Mucosa of stomach (tissue), 1 donor: ENCODE measurements around the gene ABCC4.
A peak's percentile ranks its signal among the peaks of the same experiment; 100 is the strongest.

Source experiments
- H3K27me3 ChIP-seq: one replicate; pipeline ENCODE4 v1.7.0; 2013; ENCODE audit warnings: mild to moderate bottlenecking, low read length; ENCODE audit not compliant: control insufficient read depth, insufficient read depth
- H3K36me3 ChIP-seq: one replicate; pipeline ENCODE4 v1.7.0; 2013; ENCODE audit warnings: low read length; ENCODE audit not compliant: control insufficient read depth, insufficient read depth
- H3K4me1 ChIP-seq: one replicate; pipeline ENCODE4 v1.7.0; 2013; ENCODE audit warnings: mild to moderate bottlenecking, low read length; ENCODE audit not compliant: control insufficient read depth, insufficient read depth
- H3K4me3 ChIP-seq: one replicate; pipeline ENCODE4 v1.7.0; 2013; ENCODE audit warnings: low read length
- H3K9ac ChIP-seq: one replicate; pipeline ENCODE4 v1.7.0; 2013; ENCODE audit warnings: mild to moderate bottlenecking, low read length, moderate library complexity
- H3K9me3 ChIP-seq: one replicate; pipeline ENCODE4 v1.7.0; 2013; ENCODE audit warnings: mild to moderate bottlenecking, low read length, moderate library complexity; ENCODE audit not compliant: control insufficient read depth
- donor health status: Pancreatic carcinoma.

Gene ABCC4

DNA sequence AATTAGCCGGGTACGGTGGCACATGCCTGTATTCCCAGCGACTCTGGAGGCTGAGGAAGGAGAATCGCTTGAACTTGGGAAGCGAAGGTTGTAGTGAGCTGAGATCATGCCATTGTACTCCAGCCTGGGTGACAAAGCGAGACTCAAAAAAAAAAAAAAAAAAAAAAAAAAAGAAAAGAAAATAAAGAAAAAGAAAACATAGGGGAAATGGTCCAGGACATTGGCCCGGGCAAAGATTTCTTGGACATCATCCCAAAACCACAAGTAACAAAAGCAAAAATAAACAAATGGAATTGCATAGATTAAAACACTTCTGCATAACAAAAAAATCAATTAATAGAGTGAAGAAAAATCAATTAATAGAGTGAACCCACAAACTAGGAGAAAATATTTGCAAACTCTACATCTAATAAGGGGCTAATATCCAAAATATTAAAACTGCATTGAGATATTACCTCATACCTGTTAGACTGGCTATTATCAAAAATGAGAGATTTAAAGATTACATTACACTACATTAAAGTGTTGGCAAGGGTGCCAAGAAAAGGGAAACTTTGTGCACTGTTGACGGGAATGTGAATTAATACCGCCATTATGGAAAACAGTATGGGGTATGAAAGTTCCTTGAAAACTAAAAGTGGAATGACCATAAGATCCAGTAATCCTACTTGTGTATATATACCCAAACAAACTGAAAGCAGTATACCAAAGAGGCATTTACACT is 18.5 kb upstream of the ABCC4 start:
- no peaks in the 10 kb centered on the region for H3K36me3 ChIP-seq

DNA sequence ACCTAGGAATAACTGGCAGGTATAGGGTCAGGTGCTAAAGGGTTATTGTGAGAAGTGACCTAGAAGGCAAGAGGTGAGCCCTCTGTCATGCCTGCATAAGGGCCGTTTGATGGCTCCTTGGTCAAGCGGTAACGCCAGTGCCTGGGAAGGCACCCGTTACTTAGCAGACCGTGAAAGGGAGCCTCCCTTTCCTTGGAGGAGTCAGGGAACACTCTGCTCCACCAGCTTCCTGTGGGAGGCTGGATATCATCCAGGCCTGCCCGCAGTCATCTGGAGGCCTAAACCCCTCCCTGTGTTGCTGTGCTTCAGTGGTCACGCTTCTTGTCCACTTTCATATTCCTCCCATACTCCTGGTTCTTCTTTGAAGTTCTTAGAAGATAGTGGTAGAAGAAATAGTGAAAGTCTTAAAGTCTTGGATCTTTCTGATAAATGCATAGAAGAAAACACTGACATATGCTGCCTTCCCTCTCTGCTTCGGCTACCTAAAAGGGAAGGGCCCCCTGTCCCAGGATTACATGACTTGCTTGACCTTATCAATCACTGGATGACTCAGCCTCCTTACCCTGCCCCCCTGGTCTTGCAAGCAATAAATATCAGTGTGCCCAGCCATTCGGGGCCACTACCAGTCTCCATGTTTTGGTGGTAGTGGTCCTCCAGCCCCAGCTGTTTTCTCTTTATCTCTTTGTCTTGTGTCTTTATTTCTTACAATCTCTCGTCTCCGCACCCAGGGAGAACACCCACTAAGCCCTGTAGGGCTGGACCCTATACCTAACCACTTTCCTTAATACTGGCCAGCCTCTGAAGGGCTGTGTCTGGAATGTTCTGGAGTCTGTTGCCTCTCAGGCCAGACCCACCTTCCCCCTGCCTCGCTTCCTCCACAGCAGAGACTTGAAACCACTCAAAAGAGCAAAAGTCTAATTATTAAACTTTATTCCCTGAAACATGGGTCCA is 16.1 kb upstream of the ABCC4 start:
- no peaks in the 10 kb centered on the region for H3K9me3 ChIP-seq
- no peaks in the 10 kb centered on the region for H3K27me3 ChIP-seq
- no peaks in the 10 kb centered on the region for H3K36me3 ChIP-seq
- no peak overlapping the region for H3K9ac ChIP-seq
- no peak overlapping the region for H3K4me3 ChIP-seq
- no peaks in the 10 kb centered on the region for H3K4me1 ChIP-seq

More for the DNA sequence above, 18.5 kb upstream of the ABCC4 start:
- Histone ChIP-seq H3K9ac (no peak overlapping the region), H3K9me3 (no peaks in the 10 kb centered on the region), H3K4me1 (no peaks in the 10 kb centered on the region), H3K4me3 (no peak overlapping the region), H3K27me3 (no peaks in the 10 kb centered on the region)

- Histone ChIP-seq H3K9me3 (no peaks in the 10 kb centered on the region), H3K9ac (no peak overlapping the region), H3K4me1 (no peaks in the 10 kb centered on the region), H3K36me3 (no peaks in the 10 kb centered on the region), H3K27me3 (no peaks in the 10 kb centered on the region), H3K4me3 (no peak overlapping the region)
Measured at GRCh38 chr13:95315752-95316151, 14.5 kb upstream of the ABCC4 start.

GRCh38 chr13:95307507-95307906 is 6.3 kb upstream of the ABCC4 start:
- no peaks in the 10 kb centered on the region for H3K4me1 ChIP-seq
- H3K27me3 ChIP-seq: no peaks in the 10 kb centered on the region
- H3K36me3 ChIP-seq: no peaks in the 10 kb centered on the region
- H3K4me3 ChIP-seq: no peak overlapping the region
- no peak overlapping the region for H3K9ac ChIP-seq
- no peaks in the 10 kb centered on the region for H3K9me3 ChIP-seq

GRCh38 chr13:95304453-95304852 is 3.2 kb upstream of the ABCC4 start:
- peaks cover 5% of the 10 kb centered on the region for H3K4me1 ChIP-seq
- H3K9me3 ChIP-seq: no peaks in the 10 kb centered on the region
- H3K9ac ChIP-seq: no peak overlapping the region
- peaks cover 8% of the 10 kb centered on the region for H3K27me3 ChIP-seq
- H3K36me3 ChIP-seq: no peaks in the 10 kb centered on the region
- H3K4me3 ChIP-seq: no peak overlapping the region

DNA sequence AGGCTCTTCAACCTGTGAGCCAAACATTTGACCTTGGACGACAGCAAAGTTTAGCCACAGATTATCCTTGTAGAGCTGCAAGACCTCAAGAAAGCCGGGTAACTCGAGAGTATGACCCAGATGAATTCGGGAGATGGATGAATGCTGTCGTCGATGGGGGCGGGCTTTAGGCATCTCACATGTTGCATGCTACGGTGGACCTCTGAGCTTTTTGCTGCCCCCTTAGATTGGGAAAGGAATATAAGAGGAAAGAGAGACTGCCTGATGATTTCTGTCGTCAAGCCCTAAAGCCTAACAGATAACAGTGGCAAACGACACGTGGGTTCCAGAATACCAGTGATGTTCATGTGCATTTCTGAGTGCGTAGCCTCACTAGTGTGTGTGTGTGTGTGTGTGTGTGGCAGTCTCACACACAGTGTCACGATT is 730 bp upstream of the ABCC4 start:
- Histone ChIP-seq H3K27me3 (peaks cover 8% of the 10 kb centered on the region), H3K4me1 (peaks cover 15% of the 10 kb centered on the region), H3K9ac (peak overlapping the region; percentile 39), H3K9me3 (no peaks in the 10 kb centered on the region), H3K4me3 (peak overlapping the region; percentile 50), H3K36me3 (no peaks in the 10 kb centered on the region)

GRCh38 chr13:95300625-95301182 is 547 bp downstream of the ABCC4 start:
- Histone ChIP-seq H3K4me3 (peak overlapping the region; percentile 50), H3K9ac (peak overlapping the region; percentile 48), H3K9me3 (no peaks in the 10 kb centered on the region), H3K4me1 (peaks cover 21% of the 10 kb centered on the region), H3K36me3 (no peaks in the 10 kb centered on the region), H3K27me3 (peaks cover 8% of the 10 kb centered on the region)

DNA sequence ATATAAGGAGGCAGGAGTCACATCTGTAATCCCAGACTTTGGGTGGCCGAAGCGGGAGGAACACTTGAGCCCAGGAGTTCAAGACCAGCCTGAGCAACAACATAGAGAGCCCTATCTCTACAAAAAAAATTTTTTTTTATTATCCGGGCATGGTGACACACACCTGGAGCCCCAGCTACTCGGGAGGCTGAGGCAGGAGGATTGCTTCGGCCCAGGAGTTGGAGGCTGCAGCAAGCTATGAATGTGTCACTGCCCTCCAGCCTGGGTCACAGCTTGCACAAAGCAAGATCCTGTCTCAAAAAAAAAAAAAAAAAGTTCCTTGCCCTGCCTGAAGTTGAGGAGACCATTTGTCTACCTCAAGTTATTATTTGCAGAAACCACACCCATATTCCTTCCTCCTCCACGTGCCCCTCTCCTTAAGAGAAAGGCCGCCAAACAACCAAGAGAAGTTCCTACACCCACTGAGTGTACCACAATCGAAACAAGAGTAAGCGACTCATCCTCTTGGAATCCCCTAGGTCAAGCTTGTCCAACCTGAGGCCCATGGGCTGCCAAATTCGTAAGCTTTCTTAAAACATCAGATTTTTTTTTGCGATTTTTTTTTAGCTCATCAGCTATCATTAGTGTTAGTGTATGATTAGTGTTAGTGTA is 2.2 kb downstream of the ABCC4 start:
- Histone ChIP-seq H3K4me1 (peaks cover 21% of the 10 kb centered on the region), H3K9me3 (no peaks in the 10 kb centered on the region), H3K27me3 (peaks cover 8% of the 10 kb centered on the region), H3K4me3 (no peak overlapping the region), H3K36me3 (no peaks in the 10 kb centered on the region), H3K9ac (no peak overlapping the region)

GRCh38 chr13:95298169-95298965 is 2.9 kb downstream of the ABCC4 start:
- H3K4me3 ChIP-seq: no peak overlapping the region
- H3K27me3 ChIP-seq: peaks cover 8% of the 10 kb centered on the region
- no peaks in the 10 kb centered on the region for H3K36me3 ChIP-seq
- H3K9me3 ChIP-seq: no peaks in the 10 kb centered on the region
- no peak overlapping the region for H3K9ac ChIP-seq
- peaks cover 21% of the 10 kb centered on the region for H3K4me1 ChIP-seq

DNA sequence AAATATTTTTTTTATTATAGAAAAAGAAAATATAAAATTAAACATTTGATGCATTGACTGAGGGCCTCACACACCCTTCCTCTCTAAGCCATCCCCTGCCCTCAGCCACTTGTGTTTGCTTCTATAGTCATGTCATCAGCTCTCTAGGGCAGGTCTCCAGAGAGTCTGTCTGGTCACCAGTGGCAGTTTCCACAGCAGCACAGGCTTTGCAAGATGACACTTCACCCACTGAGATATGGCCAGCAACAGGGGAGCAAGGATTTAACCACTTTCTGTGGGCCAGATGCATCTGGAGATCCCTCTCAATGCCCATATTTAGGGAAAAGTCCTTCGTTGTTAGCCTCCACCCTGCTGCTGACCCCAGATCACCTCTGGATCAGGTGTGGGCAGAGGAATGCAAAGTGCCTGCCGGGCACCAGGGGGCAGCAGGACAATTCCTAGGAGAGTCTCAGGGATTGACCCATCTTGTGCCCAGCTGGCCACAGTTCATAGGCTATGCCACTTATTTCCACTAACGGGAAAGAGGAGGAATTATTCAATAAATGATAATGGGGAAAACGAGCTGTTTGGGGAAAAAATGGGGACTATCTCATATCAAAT is 4.8 kb downstream of the ABCC4 start:
- H3K36me3 ChIP-seq: no peaks in the 10 kb centered on the region
- H3K27me3 ChIP-seq: peaks cover under 1% of the 10 kb centered on the region
- no peaks in the 10 kb centered on the region for H3K9me3 ChIP-seq
- H3K4me1 ChIP-seq: peaks cover 16% of the 10 kb centered on the region
- H3K9ac ChIP-seq: no peak overlapping the region
- H3K4me3 ChIP-seq: no peak overlapping the region

DNA sequence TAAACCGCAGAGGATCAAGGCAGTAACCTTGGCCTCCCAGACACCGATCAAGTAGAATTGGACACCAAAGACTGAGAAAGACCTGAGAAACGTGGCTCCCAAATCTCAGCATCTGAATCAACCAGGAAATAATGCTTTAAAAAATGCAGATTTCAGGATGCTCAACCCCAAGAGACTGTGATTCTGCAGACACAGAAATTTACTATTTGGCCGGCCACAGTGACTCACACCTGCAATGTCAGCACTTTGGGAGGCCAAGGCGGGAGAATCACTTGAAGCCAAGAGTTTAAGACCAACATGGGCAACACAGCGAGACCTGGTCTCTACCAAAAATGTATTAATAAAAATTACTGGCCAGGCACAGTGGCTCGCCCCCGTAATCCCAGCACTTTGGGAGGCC is 6.2 kb downstream of the ABCC4 start:
- Histone ChIP-seq H3K9ac (no peak overlapping the region), H3K9me3 (no peaks in the 10 kb centered on the region), H3K4me3 (no peak overlapping the region), H3K36me3 (no peaks in the 10 kb centered on the region), H3K27me3 (no peaks in the 10 kb centered on the region), H3K4me1 (peaks cover 16% of the 10 kb centered on the region)
